ENCODE results near the gene MND1.

The MND1 gene

DNA sequence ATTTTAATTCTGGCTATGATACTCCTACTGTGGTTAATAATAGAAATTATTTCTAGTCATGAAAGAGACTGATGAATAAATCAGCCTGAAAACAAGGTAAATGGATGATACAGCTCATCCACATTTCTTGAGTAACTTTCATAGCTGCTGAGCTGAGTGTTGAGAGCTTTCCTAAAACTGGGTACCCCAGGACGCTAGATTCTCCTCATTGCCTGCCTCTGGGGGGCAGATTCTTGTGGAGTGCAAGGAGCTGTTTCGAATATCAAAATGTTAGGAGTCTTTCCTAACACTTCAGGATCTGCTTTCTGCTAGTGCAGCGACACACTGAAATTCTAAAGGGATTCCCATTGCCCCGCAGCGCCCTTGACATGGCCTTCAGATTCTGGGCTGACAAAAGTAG is 2.1 kb downstream of the MND1 start:
- no peak for DNase-seq

DNA sequence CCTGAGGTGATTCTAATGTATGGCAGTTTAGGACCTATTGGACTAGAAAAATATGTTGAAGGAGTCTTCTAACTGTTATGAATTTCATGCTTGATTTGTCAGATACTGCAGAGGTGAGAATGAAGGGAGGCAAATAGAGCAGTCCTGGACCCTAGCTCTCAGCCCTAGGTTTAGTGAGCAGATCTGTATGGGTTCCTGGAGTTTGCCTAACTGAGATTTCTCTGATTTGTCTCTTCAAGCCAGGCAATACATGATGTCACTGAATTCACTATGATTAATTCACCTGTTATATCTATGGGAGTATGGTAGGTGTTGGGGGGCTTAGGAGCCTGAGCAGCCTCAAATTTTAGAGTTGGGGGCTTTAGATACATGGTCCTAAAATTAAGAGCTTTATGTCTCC is 2.6 kb downstream of the MND1 start:
- no peak for DNase-seq

DNA sequence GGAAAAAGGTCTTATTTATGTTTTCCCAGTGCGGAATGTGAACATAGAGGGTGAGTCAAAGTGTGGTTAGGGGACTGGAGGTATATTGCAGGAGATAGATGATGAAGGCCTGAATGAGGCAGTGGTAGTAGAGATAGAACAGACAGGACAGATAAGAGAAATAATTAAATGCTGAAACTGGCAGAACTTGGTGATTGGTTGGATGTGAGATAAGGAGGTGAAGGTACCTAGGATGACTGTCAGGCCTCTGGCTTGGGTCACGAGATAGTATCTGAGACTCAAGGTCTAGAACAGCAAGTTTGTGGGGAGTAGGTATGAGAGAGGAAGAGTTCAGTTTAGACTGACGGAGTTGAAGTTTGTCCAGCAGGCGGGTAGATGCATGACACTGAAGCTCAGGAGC is 3.5 kb downstream of the MND1 start:
- DNase-seq: no peak

DNA sequence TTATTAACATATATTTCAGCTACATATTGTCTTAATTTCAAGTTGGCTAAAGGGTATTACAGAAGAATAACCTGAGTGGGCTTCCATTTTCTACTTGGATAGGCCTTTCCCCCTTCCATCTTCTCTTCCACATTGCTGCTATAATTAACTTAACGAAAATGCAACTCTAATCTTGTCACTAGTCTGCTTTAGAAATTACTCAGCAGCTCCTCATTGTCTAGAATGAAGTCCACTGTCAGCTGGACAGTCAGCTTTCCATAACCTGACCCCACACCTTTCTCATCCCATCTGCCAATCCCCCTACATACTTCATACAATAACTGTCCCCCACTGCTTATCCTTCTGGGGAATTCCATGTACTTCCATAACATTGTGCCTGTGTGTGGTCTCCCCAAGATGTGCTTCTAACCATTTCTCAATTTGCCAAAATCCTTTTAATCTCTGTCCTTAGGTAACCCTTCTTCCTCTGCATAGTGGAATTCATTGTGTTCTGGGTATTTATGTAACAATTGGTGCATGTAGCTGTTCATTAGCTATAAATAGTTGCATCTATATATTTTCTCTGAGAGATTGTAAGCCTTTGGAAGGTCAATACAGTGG is 4.8 kb downstream of the MND1 start:
- DNase-seq: no peak

DNA sequence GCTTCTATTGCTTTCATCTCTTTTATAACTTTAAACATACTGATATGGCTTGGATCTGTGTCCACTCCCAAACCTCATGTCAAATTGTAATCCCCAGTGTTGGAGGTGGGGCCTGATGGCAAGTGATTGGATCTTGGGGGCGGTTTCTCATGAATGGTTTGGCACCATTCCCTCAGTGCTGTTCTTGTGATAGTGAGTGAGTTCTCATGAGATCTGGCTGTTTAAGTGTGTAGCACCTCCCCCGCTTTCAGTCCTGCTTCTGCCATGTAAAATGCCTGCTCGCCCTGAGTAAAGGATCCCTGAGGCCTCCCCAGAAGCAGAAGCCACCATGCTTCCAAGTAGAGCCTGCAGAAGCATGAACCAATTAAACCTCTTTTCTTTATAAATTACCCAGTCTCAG is 17.7 kb downstream of the MND1 start:
- DNase-seq: no peak

DNA sequence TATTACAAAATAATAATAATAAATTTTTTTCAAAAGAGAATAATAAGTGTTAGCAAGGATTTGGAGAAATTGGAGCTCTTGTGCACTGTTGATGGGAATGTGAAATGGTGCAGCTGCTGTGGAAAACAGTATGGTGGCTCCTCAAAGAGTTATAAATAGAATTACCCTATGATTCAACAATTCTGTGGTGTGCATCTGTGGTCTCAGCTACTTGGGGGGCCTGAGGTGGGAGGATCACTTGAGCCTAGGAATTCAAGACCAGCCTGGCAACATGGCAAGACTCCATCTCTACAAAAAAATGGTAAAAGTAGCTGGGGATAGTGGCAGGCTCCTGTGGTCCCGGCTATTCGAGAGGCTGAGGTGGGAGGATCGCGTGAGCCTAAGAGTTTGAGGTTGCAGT is 19.6 kb downstream of the MND1 start:
- DNase-seq: no peak

DNA sequence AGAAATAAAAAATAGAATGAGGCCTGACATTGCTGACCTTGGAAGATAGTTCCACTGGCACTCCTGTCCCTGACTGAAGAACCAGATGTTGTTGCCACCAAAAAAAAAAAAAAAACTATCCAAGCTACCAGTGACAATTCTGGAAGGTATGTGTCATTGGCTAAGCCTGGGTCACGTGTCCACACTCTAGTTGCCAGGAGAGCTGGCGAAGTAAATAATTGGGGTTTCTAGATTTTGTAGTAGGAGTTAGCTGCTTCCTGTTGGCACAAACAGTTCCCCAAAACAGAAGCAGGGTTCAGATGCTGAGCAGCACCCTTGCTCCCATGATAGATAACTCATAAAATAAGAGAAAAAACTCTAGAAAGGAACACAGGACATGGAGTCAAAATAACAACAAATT is 20.5 kb downstream of the MND1 start:
- DNase-seq: no peak

DNA sequence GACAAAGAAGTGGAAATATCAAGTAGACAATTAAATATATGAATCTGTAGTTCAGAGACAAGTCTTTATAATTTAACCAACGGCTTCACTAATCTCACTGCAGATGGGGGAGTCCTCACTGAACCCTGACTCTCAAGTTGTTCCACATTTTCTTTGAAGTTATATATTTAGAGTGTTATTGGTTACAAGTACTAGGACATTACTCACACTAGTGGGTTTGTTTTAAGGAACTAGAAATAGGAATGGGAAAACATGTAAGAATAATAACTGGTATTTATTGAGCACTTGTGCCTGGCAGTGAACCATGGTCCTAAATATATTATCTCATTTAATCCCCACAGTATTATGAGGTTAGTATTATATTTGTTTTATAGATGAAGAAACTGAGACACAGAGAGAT is 22.0 kb downstream of the MND1 start:
- no peak for DNase-seq

DNA sequence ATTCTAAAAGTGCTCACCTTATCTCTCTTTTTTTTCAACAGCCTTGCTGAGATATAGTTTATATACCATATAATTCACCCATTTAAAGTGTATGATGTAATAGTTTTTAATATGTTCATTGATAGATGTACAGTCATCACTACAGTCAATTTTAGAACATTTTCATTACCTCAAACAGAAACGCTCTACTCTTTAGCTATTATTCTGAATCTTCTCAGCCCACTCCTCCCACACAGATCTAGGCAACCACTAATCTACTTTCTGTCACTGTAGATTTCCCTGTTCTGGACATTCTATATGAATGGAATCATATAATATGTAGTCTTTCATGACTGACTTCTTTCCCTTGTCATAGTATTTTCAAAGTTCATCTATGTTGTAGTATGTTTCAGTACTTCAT is 22.6 kb downstream of the MND1 start:
- no peak for DNase-seq

DNA sequence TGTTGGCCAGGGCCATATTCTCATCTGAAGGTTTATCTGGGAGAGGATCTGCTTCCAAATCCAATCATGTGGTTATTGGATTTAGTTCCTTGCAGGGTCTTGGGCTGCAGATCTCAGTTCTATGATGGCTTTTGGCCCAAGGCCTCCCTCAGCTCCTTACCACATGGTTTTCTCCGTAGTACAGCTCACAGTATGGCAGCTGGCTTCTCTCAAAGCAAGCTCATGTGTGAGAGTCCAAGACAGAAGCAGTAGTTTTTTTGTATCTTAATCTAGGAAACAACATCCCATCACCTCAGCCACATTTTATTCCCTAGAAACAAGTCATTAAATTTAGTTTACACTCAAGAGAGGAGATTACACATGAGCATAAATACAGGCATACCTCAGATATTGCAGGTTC is 24.5 kb downstream of the MND1 start:
- DNase-seq: no peak

DNA sequence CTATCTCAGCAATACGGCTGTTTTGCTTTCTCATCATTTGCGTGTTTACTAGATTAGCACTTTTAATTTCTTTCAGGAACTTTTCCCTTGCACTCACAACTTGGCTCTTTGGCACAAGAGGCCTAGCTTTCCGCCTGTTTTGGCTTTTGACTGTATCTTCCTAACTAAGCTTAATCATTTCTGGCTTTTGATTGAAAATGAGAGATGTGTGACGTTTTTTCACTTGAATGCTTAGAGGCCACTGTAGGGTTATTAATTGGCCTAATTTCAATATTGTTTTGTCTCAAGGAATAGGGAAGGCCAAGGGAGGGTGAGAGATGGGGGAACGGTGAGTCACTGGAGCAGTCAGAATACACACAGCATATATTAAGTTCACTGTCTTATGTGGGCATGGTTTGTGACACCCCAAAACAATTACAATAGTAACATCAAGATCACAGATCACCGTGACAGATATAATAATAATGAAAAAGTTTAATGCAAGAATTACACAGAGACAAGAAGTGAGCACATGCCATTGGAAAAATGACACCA is 27.3 kb downstream of the MND1 start:
- no peak for DNase-seq

DNA sequence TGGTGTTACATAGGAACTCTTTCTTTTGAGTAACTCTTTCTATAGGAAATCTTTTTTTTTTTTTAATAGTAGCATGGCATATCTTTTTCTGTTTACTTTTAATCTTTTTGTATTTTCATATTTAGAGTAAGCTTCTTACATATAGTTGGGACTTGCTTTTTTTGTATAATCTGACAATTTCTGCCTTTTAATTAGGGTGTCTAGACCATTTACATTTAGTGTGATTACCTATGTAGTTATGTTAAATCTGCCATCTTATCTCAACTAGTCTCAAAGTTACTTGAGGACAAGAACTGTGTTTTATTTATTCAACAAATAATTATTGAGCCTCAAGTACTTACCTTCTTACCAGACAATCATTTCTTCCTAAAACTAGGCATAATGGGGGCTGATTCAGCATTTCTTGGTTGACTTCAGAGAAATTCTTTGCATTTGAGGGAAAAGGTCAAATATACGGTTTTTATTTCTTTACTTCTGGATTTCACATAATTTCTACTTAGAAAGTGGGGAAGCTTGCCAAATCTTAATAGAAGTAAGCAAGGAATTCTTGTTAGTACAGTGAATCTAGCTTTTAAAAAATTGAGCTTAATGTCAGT is 28.6 kb downstream of the MND1 start:
- no peak for DNase-seq

DNA sequence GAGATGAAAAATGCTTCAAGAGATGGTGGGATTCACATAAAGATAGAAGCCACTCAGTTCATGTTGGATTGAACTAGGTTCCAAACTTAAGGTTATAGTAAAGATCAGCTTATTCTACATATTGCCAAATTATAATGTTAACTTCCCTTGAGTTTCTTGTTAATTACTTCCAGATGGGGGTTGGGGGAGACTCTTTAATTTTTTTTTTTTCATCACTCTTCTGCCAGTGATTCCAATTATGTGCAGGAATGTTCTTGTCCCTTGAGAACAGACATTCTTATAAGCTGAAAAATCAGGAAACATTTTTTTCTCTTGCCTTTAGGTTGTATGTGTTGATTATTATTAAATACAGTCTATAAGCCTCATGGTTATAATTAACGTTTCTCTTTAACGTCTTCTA is 30.0 kb downstream of the MND1 start:
- DNase-seq: no peak

DNA sequence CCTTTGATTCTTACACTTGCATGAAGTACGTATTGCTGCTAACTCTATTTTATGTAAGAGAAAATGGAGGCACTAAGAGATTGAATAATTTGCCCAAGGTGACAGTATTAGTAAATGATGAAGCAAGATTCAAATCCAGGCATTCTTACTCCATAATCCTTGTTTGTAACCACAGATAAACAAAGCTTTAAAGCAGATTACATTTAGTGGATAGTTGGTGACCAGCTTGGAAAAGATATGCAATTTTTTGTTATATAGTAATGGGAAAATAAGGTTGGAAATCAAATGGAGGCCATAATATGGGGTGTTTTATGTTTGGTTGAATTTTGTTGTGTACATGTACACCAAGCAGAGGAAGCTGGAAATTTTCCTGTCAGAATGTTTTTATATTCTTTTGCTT is 30.8 kb downstream of the MND1 start:
- no peak for DNase-seq

DNA sequence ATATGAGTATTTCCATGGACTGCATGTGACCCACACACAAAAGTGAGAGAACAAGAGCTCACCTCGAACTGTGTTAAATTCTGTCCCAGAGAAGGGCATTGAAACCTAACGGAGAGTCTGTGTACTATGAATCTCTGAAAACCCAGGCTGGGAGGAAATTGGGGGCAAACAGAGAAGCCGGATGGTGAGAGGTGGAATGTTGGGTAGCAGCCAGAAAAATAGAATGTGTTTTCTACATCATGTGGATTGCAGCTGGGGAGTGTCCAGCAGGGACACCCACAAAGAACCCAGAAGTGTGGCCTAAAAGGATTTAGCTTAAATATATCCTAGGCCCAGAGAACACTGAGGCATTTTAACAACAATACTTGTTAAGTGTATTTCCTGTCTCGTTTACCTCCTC is 38.6 kb downstream of the MND1 start:
- DNase-seq: no peak

DNA sequence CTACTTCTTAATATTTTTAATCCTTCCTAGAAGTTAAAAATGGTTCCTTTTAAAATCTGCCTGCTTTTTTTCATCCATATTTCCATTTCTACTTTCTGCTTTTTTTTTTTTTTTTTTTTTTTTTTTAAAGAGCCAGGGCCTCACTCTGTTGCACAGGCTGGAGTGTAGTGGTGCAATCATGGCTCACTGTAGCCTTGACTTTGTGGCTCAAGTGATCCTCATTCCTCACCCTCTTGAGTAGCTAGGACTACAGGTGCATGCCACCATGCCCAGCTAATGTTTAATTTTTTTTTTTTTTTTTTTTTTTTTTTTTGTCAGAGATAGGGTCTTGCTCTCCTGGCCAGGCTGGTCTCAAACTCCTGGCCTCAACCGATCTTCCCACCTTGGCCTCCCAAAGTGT is 39.7 kb downstream of the MND1 start:
- DNase-seq: no peak

DNA sequence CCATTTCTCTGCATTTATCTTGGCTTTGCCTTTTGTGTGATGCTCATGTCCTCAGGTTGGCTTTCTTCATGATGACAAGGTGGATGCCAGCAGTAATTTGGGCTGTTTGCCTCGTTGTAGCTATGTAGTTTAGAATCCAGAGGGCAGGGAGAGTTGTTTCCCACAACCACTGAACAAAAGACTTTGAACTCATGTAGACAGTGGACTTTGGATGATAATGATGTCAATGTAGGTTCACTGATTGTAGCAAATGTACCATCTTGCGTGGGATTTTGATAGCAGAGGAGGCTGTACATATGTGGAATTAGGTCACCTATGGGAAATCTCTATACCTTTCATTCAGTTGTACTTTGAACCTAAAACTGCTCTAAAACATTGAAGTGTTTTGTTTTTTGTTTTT is 41.3 kb downstream of the MND1 start:
- no peak for DNase-seq

DNA sequence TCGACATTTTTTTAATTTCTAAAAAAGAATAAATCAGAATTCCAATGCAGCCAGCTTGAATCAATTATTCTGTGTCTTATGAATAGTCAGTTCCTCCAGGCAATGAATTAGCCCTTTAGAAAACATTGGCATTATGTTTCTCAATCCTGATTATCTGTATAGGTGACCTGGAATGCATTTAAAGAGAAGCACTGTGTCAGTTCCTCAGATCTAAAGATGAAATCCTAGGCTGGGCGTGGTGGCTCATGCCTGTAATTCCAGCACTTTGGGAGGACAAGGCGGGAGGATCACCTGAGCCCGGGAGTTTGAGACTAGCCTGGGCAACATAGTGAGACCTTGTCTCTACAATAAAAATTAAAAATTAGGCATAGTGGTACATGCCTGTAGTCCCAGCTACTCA is 43.5 kb downstream of the MND1 start:
- DNase-seq: no peak

DNA sequence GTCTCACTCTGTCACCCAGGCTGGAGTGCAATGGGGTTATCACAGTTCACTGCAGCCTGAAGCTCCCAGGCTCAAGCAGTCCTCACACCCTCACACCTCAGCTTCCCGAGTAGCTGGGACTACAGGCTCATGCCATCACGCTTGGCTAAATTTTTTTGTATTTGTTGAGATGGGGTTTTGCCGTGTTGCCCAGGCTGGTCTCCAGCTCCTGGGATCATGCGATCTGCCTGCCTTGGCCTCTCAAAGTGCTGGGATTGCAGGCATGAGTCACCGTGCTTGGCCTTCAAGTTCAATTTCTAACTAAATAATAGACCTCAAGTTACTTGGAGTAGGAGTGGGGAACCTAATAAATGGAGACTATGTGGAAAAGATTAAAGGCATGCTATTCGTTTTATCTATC is 48.9 kb downstream of the MND1 start:
- DNase-seq: no peak

DNA sequence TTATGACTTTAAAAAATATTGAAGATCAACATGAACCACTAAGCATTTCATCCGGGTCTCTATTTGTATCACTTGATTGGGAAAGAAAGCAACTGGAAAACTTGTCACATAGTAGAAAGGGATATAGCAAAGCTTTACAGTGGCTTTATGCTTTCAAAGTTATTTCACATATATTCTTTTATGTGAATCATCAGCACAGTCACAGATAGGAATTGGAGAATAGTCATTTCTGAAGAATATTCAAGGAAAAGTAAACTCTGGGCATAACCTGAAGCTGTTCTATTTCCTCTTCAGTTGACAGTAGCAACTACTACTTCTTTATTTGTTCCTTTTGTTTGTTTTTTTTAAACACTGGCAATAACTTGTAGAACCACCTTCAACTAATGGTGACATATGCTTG is 50.5 kb downstream of the MND1 start:
- DNase-seq: no peak

DNA sequence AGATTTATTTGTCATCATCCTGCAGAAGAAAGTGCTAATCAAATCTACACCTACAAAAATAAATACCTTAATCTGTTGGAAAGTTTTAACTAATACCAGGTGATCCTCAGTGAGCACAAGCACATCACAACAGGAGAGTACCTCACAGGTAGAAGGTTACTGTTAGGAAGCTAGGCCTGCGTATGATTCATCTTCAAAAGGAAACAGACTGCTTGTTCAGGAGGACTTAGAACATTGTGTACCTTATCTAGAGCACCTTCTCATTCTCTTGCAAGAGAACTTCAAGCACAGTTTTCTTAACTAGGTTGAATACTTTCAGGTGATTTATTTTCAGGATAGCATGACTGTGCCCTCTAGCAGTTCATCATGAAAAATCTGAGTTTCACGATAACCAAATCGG is 54.2 kb downstream of the MND1 start:
- DNase-seq: no peak

DNA sequence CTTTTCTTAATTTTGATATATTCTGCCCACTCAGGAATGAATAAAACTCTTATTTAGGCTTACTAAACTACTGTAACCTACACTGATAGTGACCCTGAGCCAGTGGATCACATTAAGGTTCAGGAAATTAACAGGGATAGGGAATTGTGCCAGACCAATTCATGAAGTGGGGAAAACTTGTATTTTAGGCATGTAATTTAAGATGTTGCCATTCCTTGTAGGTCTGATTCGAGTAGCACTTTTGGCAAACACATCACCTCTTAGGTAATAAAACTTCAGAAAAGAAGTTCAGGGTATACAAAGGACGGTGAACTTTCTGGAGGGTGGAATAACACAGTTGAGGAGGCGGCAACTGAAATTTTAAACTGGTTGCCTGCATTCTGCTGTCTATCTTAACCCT is 54.9 kb downstream of the MND1 start:
- no peak for DNase-seq

DNA sequence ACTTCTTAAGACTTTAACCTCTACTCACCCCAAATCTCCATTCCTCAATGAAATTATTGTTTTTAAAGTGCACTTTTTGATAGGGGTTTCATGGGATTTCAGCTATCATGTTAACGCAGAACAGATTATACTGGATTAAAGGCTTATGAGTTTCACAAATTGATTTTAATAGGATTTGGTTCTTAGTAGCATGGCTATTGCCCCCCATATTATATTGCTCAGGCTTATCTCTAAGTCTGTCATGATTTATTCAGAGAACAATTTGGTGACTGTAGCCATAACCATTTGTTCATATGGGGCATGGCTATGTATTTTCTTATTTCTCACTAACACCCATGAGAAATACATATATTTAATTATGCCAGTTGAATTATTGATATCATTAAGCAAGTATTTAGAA is 57.0 kb downstream of the MND1 start:
- DNase-seq: no peak

DNA sequence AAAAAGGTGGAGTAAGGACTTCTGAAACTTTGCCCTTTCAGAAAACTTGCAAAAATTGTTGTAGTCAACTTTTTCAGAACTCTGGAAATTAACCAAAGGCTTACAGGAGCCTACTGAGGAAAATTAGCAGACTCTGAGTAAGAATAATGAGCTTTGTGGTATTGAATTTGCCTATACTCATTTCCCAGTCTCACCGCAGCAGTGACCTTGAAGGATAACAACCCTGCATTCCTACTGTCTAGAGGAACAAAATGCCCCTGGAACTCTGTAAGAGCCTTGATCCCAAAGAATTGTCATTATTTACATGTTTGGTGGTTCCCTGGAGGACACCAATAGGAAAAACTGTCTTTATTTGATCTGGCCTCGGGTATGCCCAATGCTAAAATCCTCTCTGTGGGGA is 57.9 kb downstream of the MND1 start:
- no peak for DNase-seq

DNA sequence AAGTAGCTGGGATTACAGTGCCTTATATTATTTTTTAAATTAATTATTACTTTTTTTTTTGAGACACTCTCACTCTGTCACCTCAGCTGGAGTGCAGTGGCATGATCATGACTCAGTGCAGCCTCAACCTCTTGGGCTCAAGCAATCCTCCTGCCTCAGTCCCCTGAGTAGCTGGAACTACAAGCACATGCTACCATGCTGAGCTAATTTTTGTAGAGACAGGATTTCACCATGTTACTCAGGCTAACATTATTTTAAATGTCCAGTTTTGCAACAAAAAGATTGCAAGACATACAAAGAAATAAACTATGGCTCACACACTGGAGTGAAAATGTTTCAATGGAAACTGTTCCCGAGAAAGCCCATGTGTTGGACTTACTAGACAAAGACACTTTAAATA is 59.2 kb downstream of the MND1 start:
- DNase-seq: no peak
